ENCODE results near the gene LSM12.

DNA sequence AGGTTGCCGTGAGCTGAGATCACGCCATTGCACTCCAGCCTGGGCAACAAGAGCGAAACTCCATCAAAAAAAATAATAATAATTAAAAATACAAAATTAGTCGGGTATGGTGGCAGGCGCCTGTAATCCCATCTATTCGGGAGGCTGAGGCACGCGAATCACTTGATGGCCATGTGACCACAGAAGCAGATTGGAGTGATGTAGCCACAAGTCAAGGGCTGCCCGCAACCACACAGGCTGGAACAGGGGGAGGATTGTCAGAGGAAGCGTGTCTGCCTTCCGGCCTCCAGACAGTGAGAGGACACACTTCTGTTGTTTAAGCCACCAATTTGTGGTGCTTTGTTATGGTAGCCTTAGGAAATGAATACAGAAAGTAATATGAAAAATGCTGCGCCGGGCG, 73.8 kb downstream of the LSM12 start:
- TF ChIP-seq, protein P1, sequence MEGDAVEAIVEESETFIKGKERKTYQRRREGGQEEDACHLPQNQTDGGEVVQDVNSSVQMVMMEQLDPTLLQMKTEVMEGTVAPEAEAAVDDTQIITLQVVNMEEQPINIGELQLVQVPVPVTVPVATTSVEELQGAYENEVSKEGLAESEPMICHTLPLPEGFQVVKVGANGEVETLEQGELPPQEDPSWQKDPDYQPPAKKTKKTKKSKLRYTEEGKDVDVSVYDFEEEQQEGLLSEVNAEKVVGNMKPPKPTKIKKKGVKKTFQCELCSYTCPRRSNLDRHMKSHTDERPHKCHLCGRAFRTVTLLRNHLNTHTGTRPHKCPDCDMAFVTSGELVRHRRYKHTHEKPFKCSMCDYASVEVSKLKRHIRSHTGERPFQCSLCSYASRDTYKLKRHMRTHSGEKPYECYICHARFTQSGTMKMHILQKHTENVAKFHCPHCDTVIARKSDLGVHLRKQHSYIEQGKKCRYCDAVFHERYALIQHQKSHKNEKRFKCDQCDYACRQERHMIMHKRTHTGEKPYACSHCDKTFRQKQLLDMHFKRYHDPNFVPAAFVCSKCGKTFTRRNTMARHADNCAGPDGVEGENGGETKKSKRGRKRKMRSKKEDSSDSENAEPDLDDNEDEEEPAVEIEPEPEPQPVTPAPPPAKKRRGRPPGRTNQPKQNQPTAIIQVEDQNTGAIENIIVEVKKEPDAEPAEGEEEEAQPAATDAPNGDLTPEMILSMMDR (IDR thresholded peaks at IDR 0.05) = no peak
- TF ChIP-seq POLR2A (IDR thresholded peaks at IDR 0.05) = no peak

Measured in lower leg skin (tissue), 3 donors.